Measurements from ENCODE around the gene ZNF3.
A peak's percentile ranks its signal among the peaks of the same experiment; 100 is the strongest.

ZNF3 gene

GRCh38 chr7:100088095-100088620 is 6.6 kb upstream of the ZNF3 start:
- no peak for DNase-seq

GRCh38 chr7:100087055-100087750 is 5.7 kb upstream of the ZNF3 start:
- DNase-seq, result no peak

GRCh38 chr7:100085515-100085914 is 4.0 kb upstream of the ZNF3 start:
- no peak for DNase-seq

GRCh38 chr7:100082978-100083377 is 1.5 kb upstream of the ZNF3 start:
- no peak for DNase-seq

GRCh38 chr7:100080907-100081534 is 502 bp downstream of the ZNF3 start:
- no peak for DNase-seq

- no peak for DNase-seq
Observed at GRCh38 chr7:100079024-100079560, 2.4 kb downstream of the ZNF3 start.

- DNase-seq, result no peak
Observed at GRCh38 chr7:100077205-100077604, 4.3 kb downstream of the ZNF3 start.

- no peak for DNase-seq
Observed at GRCh38 chr7:100075418-100075817, 6.1 kb downstream of the ZNF3 start.

- DNase-seq, result no peak
Observed at GRCh38 chr7:100074841-100075240, 6.7 kb downstream of the ZNF3 start.

- DNase-seq, result no peak
Observed at GRCh38 chr7:100072462-100072861, 9.1 kb downstream of the ZNF3 start.

- no peak for DNase-seq
Observed at GRCh38 chr7:100071018-100071723, 10.4 kb downstream of the ZNF3 start.

GRCh38 chr7:100069991-100070390 is 11.5 kb downstream of the ZNF3 start:
- no peak for DNase-seq

- DNase-seq, result no peak
Observed at GRCh38 chr7:100066953-100067352, 14.6 kb downstream of the ZNF3 start.

GRCh38 chr7:100065452-100066186 is 15.9 kb downstream of the ZNF3 start:
- DNase-seq, result no peak

- no peak for DNase-seq
Observed at GRCh38 chr7:100064162-100064561, 17.4 kb downstream of the ZNF3 start.

- DNase-seq, result no peak
Observed at GRCh38 chr7:100063376-100063775, 18.1 kb downstream of the ZNF3 start.

GRCh38 chr7:100061518-100062193 is 19.9 kb downstream of the ZNF3 start:
- no peak for DNase-seq

- no peak for DNase-seq
Observed at GRCh38 chr7:100059251-100059739, 22.2 kb downstream of the ZNF3 start.

- DNase-seq, result no peak
Observed at GRCh38 chr7:100057006-100057405, 24.5 kb downstream of the ZNF3 start.

- DNase-seq, result peak; percentile 39
Observed at GRCh38 chr7:100053215-100053614, 28.3 kb downstream of the ZNF3 start.

GRCh38 chr7:100051611-100052010 is 29.9 kb downstream of the ZNF3 start:
- no peak for DNase-seq
